Measurements from ENCODE around the gene ELAPOR2. TPM values are rescaled to one million over a fixed set of nuclear protein-coding genes. Genes with fewer than 3 reads are reported as not detected.

ELAPOR2 gene
- total and polyA plus RNA-seq, 9 of the 15 experiments (the other 6 are each of a cell fraction or from before 2014, with no cell fraction given) = 9.2 to 72.0 (median 35.0) TPM

- peak; percentile 71 for TF ChIP-seq MGA (IDR thresholded peaks at IDR 0.05)
- peak in 1 of 2 experiments; percentile 27; a peak in 1 of 4 replicates for TF ChIP-seq TRIM24 (IDR thresholded peaks at IDR 0.05)
- peak; percentile 51 for TF ChIP-seq PKNOX1 (IDR thresholded peaks at IDR 0.05)
- TF ChIP-seq MAFF (IDR thresholded peaks at IDR 0.05; ENCODE audit: low read length) = no peak
- 0 out of 2 replicates have a peak, but pooled peaks have one; percentile 46 for TF ChIP-seq KAT7 (CRISPR knock-in tag; IDR thresholded peaks at IDR 0.05; ENCODE audit: borderline replicate concordance)
- 0 out of 4 replicates have a peak, but pooled peaks of 1 of the 2 experiments have one; percentile 36 for TF ChIP-seq ARNT (IDR thresholded peaks at IDR 0.05)
- TF ChIP-seq FOXO4 (CRISPR knock-in tag; IDR thresholded peaks at IDR 0.05) = no peak
- no peak for TF ChIP-seq PBX2 (CRISPR knock-in tag; IDR thresholded peaks at IDR 0.05; ENCODE audit: low read depth)
- peak; percentile 29; the same call in 1 of the 2 replicates for TF ChIP-seq PBX2 (tag; conservative IDR thresholded peaks at IDR 0.05; ENCODE audit: low read depth)
These were observed 30.8 kb downstream of the ELAPOR2 start (continued) for GRCh38 chr7:87028636-87029035.

All from K562 (cell line).